GM12878 (cell line): ENCODE measurements around the gene RNF38. TPM values are rescaled to one million over a fixed set of nuclear protein-coding genes. Genes with fewer than 3 reads are reported as not detected.

Source experiments
- ATAC-seq: fragments of 200-7000 bp; cut with Tn5 transposase; 3 replicates; pipeline ENCODE4 v1.9.1; 2020; ENCODE audit warnings: mild to moderate bottlenecking, moderate library complexity
- BruUV-seq: library from RNA; stranded (reverse); fragments of 400-500 nt; replicated peaks from 2 replicates; lab custom pipeline; 2021; lab: Mats Ljungman, UMichigan
- CTCF ChIA-PET: fragments of 300-600 bp; sonication (Branson Sonifier 250); formaldehyde crosslinking; extraction: SDS; loops from one replicate; lab custom pipeline; 2021; ENCODE audit warnings: inconsistent platforms; lab: Yijun Ruan, JAX
- POLR2A ChIA-PET: fragments of 350-600 bp; formaldehyde crosslinking; extraction: SDS; loops from one replicate; lab custom pipeline; 2021; ENCODE audit warnings: inconsistent platforms; lab: Charles Lee
- RAD21 ChIA-PET: fragments of 300-600 bp; sonication (Branson Sonifier 250); formaldehyde crosslinking; loops from one replicate; lab custom pipeline; 2023; ENCODE audit warnings: antibody characterized with exemption; ENCODE audit not compliant: unreplicated experiment; lab: Charles Lee
- SMC1A ChIA-PET: fragments of 300-600 bp; sonication (Branson Sonifier 250); formaldehyde crosslinking; loops from one replicate; lab custom pipeline; 2023; ENCODE audit not compliant: unreplicated experiment, uncharacterized antibody; lab: Charles Lee
- DNase-seq: peaks from one replicate; pipeline ENCODE4 v3.0.0-alpha.2; 2011; ENCODE audit warnings: low read depth, low spot score
- FAIRE-seq: peaks from 3 replicates; lab custom pipeline; 2011; peaks lifted over from hg19 to GRCh38; lab: Jason Lieb, UNC
- H2AFZ ChIP-seq: 2 replicates; pipeline ENCODE4 v1.6.0; 2011; ENCODE audit warnings: low read depth, low read length, control low read depth; ENCODE audit not compliant: control insufficient read depth
- H3K27ac ChIP-seq: 2 replicates; pipeline ENCODE4 v1.5.1; 2011; ENCODE audit warnings: control low read depth; ENCODE audit not compliant: control insufficient read depth, insufficient read depth
- H3K27me3 ChIP-seq, 2 experiments: replicated peaks in 1 of 2; 2 replicates each; pipeline versions ENCODE4 v1.6.0 to v1.6.1; 2011; ENCODE audit warnings: low read length in 1 of 2; ENCODE audit not compliant: control insufficient read depth in 2 of 2, insufficient read depth in 2 of 2
- H3K36me3 ChIP-seq, 2 experiments: 2 replicates each; pipeline ENCODE4 v1.5.1; 2011; ENCODE audit warnings: low read length in 1 of 2; ENCODE audit not compliant: control insufficient read depth in 2 of 2, insufficient read depth in 2 of 2
- H3K4me1 ChIP-seq: 2 replicates; pipeline ENCODE4 v1.6.1; 2011; ENCODE audit warnings: mild to moderate bottlenecking, low read length, moderate library complexity, mixed read lengths; ENCODE audit not compliant: control insufficient read depth, insufficient read depth
- H3K4me2 ChIP-seq: 2 replicates; pipeline ENCODE4 v1.6.0; 2011; ENCODE audit warnings: control low read depth; ENCODE audit not compliant: control insufficient read depth, insufficient read depth
- H3K4me3 ChIP-seq: fragments of 200-600 bp; sonication (generic); 2 replicates; pipeline ENCODE4 v1.5.1; 2016
- H3K79me2 ChIP-seq: 2 replicates; pipeline ENCODE4 v1.6.0; 2011; ENCODE audit warnings: low read length; ENCODE audit not compliant: control insufficient read depth, insufficient read depth
- H3K9ac ChIP-seq: 2 replicates; pipeline ENCODE4 v1.8.0; 2011; ENCODE audit warnings: low read length, control low read depth, mixed read lengths; ENCODE audit not compliant: control insufficient read depth, insufficient read depth
- H3K9me3 ChIP-seq: replicated peaks from 3 replicates; pipeline ENCODE4 v1.5.1; 2011; ENCODE audit warnings: mild to moderate bottlenecking, low read length; ENCODE audit not compliant: control insufficient read depth, insufficient read depth
- H4K20me1 ChIP-seq: 2 replicates; pipeline ENCODE4 v1.6.0; 2011; ENCODE audit not compliant: control insufficient read depth, insufficient read depth
- CBX3 ChIP-seq: fragments of 200-600 bp; sonication (generic); IDR thresholded peaks from 2 replicates; pipeline ENCODE4 v1.6.1; 2016; ENCODE audit warnings: low read depth, borderline replicate concordance
- GATAD2B ChIP-seq: fragments of 450-650 bp; conservative IDR thresholded peaks from 2 replicates; pipeline ENCODE4 v1.6.1; 2017; ENCODE audit warnings: low read depth, mild to moderate bottlenecking, moderate library complexity
- JUNB ChIP-seq: IDR thresholded peaks from 2 replicates; pipeline ENCODE4 v1.6.1; 2016; ENCODE audit warnings: antibody characterized with exemption, mild to moderate bottlenecking
- POLR2AphosphoS5 ChIP-seq: IDR thresholded peaks from 2 replicates; pipeline ENCODE4 v1.6.1; 2011; ENCODE audit warnings: mild to moderate bottlenecking, low read length, inconsistent platforms
- RFX5 ChIP-seq: IDR thresholded peaks from 2 replicates; pipeline ENCODE4 v1.6.1; 2011; ENCODE audit warnings: low read depth, low read length, improper control_type of control experiment
- SIN3A ChIP-seq: IDR thresholded peaks from 2 replicates; pipeline ENCODE4 v1.6.1; 2012; ENCODE audit warnings: low read depth, low read length, improper control_type of control experiment
- SUPT20H ChIP-seq: IDR thresholded peaks from 2 replicates; pipeline ENCODE4 v1.6.1; 2011; ENCODE audit warnings: low read depth, mild to moderate bottlenecking, low read length, moderate library complexity, borderline replicate concordance; ENCODE audit not compliant: control insufficient read depth
- WRNIP1 ChIP-seq: IDR thresholded peaks from 2 replicates; pipeline ENCODE4 v1.6.1; 2011; ENCODE audit warnings: low read depth, low read length, improper control_type of control experiment, borderline replicate concordance
- ZBTB40 ChIP-seq: fragments of 450-650 bp; IDR thresholded peaks from 2 replicates; pipeline ENCODE4 v1.6.1; 2016; ENCODE audit warnings: mild to moderate bottlenecking, moderate library complexity, borderline replicate concordance
- ZNF384 ChIP-seq: IDR thresholded peaks from 2 replicates; pipeline ENCODE4 v1.6.1; 2012; ENCODE audit warnings: low read depth, mild to moderate bottlenecking, low read length, improper control_type of control experiment, borderline replicate concordance
- WGBS: methylation state at CpG from one replicate; pipeline ENCODE4 v1.1.6; 2016; ENCODE audit warnings: low lambda C conversion rate; ENCODE audit not compliant: insufficient replicate concordance, insufficient coverage; ENCODE audit errors: missing lambda C conversion rate; 5-methylcytosine and 5-hydroxymethylcytosine counted together
- in situ Hi-C: fragments of 300-500 bp; cut with MboI; formaldehyde crosslinking; loops from 9 replicates; pipeline ENCODE4 v1.14.3; 2018; ENCODE audit warnings: mixed read lengths
- intact Hi-C: fragments of 100-400 bp; cut with micrococcal nuclease; formaldehyde crosslinking; loops from one replicate; pipeline ENCODE4 v1.14.2; 2022; ENCODE audit not compliant: unreplicated experiment
- polyA plus RNA-seq, 11 experiments: library from polyadenylated mRNA; depleted of rRNA in 4 of 11; unstranded in 6 of 11; stranded (reverse) in 5 of 11; fragments of >200 nt; fragmentation: Nextera tagmentation in 4 of 11; fragmentation: Illumina TruSeq in 1 of 11; extraction: Ambion mirVana in 4 of 11; extraction: Trizol in 1 of 11; gene quantifications; 1 replicate in 1 of 11; 2 replicates in 10 of 11; pipeline versions ENCODE4 v1.2.1 to v1.2.3, GENCODE V29; 2011 to 2016; ENCODE audit warnings: inconsistent platforms in 2 of 11, missing spikeins in 2 of 11, low read depth in 1 of 11
- total RNA-seq, 4 experiments: library from RNA; depleted of rRNA in 3 of 4; stranded (reverse); fragments of >200 nt in 3 of 4; fragmentation: Illumina TruSeq in 1 of 4; extraction: Trizol in 1 of 4; gene quantifications; 2 replicates each; pipeline versions ENCODE4 v1.2.1 to v1.2.3, GENCODE V29; 2013 to 2021

Gene RNF38
- total and polyA plus RNA-seq, 10 of the 15 experiments (the other 5 are each of a cell fraction or from before 2014, with no cell fraction given) = 5.1 to 34.7 (median 12.7) TPM

- no peak overlapping the region for H2AFZ ChIP-seq
- DNase-seq (no peak), FAIRE-seq (no peak), ATAC-seq (no peak)
- intact Hi-C loops (no loop called here), in situ Hi-C loops (no loop called here)
- H3K27me3 ChIP-seq = no peaks in the 10 kb centered on the region
- BruUV-seq = no TSS peak
- ChIA-PET SMC1A (interaction anchor here (1.0 kb wide), 1 partner anchor 13 kb away, joined by 3 read pairs; no protein-coding TSS in a partner anchor), CTCF (interaction anchor here (0.6 to 0.7 kb wide), 2 partner anchors 13 to 217 kb away, joined by 4 read pairs; no protein-coding TSS in a partner anchor), POLR2A (no interaction called here), RAD21 (no interaction called here)
- no peaks in the 10 kb centered on the region for H3K79me2 ChIP-seq
- no peaks in the 10 kb centered on the region for H3K4me1 ChIP-seq
- no peaks in the 10 kb centered on the region for H3K36me3 ChIP-seq
- no peak for TF ChIP-seq ZBTB40
- no peak for TF ChIP-seq GATAD2B
- TF ChIP-seq SIN3A = no peak
- no peak for TF ChIP-seq CBX3
- no peak for TF ChIP-seq WRNIP1
- no peak for TF ChIP-seq ZNF384
- TF ChIP-seq JUNB = no peak
- TF ChIP-seq RFX5 = no peak
- no peak for TF ChIP-seq SUPT20H
- TF ChIP-seq POLR2AphosphoS5 = no peak
- H4K20me1 ChIP-seq = no peaks in the 10 kb centered on the region
- no peak overlapping the region for H3K27ac ChIP-seq
- H3K9ac ChIP-seq = no peak overlapping the region
- 33% methylated on average over 3 of the region's 3 CpGs for WGBS
- no peaks in the 10 kb centered on the region for H3K9me3 ChIP-seq
- no peak overlapping the region for H3K4me3 ChIP-seq
- H3K4me2 ChIP-seq = no peak overlapping the region
Observed at GRCh38 chr9:36315283-36315682, 84.8 kb downstream of the RNF38 start.
